Gastrocnemius medialis (tissue), 4 donors: Measurements from ENCODE around the gene OR2B6.

Experiments
- POLR2A ChIP-seq, 2 donors: fragments of 450-650 bp; IDR thresholded peaks; one replicate each; pipeline ENCODE4 v1.6.1; 2017; ENCODE audit warnings: antibody characterized with exemption in 2 of 2, mild to moderate bottlenecking in 2 of 2, moderate library complexity in 2 of 2
- TF ChIP-seq, protein P1 (sequence below), 5 experiments: fragments of 450-650 bp in 3 of 5; fragments of 200-600 bp in 2 of 5; sonication (generic) in 2 of 5; IDR thresholded peaks in 4 of 5; conservative IDR thresholded peaks in 1 of 5; 1 replicate in 4 of 5; 2 replicates in 1 of 5; pipeline ENCODE4 v1.5.1; 2016 to 2019; ENCODE audit warnings: antibody characterized with exemption in 5 of 5, mild to moderate bottlenecking in 3 of 5, moderate library complexity in 3 of 5

DNA sequence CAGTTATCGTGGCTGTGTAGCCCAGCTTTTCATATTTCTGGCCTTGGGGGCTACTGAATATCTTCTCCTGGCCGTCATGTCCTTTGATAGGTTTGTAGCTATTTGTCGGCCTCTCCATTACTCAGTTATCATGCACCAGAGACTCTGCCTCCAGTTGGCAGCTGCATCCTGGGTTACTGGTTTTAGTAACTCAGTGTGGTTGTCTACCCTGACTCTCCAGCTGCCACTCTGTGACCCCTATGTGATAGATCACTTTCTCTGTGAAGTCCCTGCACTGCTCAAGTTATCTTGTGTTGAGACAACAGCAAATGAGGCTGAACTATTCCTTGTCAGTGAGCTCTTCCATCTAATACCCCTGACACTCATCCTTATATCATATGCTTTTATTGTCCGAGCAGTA, 475 bp downstream of the OR2B6 start:
- TF ChIP-seq, protein P1, sequence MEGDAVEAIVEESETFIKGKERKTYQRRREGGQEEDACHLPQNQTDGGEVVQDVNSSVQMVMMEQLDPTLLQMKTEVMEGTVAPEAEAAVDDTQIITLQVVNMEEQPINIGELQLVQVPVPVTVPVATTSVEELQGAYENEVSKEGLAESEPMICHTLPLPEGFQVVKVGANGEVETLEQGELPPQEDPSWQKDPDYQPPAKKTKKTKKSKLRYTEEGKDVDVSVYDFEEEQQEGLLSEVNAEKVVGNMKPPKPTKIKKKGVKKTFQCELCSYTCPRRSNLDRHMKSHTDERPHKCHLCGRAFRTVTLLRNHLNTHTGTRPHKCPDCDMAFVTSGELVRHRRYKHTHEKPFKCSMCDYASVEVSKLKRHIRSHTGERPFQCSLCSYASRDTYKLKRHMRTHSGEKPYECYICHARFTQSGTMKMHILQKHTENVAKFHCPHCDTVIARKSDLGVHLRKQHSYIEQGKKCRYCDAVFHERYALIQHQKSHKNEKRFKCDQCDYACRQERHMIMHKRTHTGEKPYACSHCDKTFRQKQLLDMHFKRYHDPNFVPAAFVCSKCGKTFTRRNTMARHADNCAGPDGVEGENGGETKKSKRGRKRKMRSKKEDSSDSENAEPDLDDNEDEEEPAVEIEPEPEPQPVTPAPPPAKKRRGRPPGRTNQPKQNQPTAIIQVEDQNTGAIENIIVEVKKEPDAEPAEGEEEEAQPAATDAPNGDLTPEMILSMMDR (IDR thresholded peaks at IDR 0.05 in 4 of 5, conservative IDR thresholded peaks at IDR 0.05 in 1 of 5): no peak
- no peak for TF ChIP-seq POLR2A (IDR thresholded peaks at IDR 0.05)
